Left lung (tissue), 10 donors: ENCODE results near the gene YBEY. TPM values are rescaled to one million over a fixed set of nuclear protein-coding genes. Genes with fewer than 3 reads are reported as not detected.

Source experiments
- ATAC-seq: fragments of 200-7000 bp; cut with Tn5 transposase; one replicate; pipeline ENCODE4 v1.9.1; 2020; ENCODE audit warnings: moderate library complexity
- DNase-seq, 4 donors: peaks; one replicate each; pipeline ENCODE4 v3.0.0-alpha.2; 2013 to 2020
- H3K27ac ChIP-seq, 2 donors: fragments of 200-600 bp; sonication (generic) in 1 of 2; one replicate each; pipeline versions ENCODE4 v1.5.0 to v1.8.0; 2020 to 2021
- H3K27me3 ChIP-seq, 2 donors: fragments of 200-600 bp; sonication (generic) in 1 of 2; one replicate each; pipeline versions ENCODE4 v1.5.0 to v1.8.0; 2020 to 2021
- H3K36me3 ChIP-seq, 2 donors: fragments of 200-600 bp; sonication (generic) in 1 of 2; one replicate each; pipeline versions ENCODE4 v1.5.0 to v1.8.0; 2020 to 2021
- H3K4me1 ChIP-seq, 2 donors: fragments of 200-600 bp; one replicate each; pipeline ENCODE4 v1.8.0; 2021
- H3K4me3 ChIP-seq, 2 donors: fragments of 200-600 bp; sonication (generic) in 1 of 2; one replicate each; pipeline versions ENCODE4 v1.5.0 to v1.8.0; 2020 to 2021; ENCODE audit warnings: mild to moderate bottlenecking in 1 of 2
- H3K9me3 ChIP-seq, 2 donors: fragments of 200-600 bp; sonication (generic) in 1 of 2; one replicate each; pipeline versions ENCODE4 v1.5.0 to v1.8.0; 2020 to 2021
- intact Hi-C, 2 donors: fragments of 100-400 bp; cut with DNase I; formaldehyde crosslinking; loops; one replicate each; pipeline versions ENCODE4 v1.11.2 to v1.14.2; 2022
- polyA plus RNA-seq, 6 donors: library from polyadenylated mRNA; unstranded; fragments of 120-200 nt; gene quantifications; one replicate each; pipeline ENCODE4 v1.2.1, GENCODE V29; 2013; ENCODE audit not compliant: insufficient read length in 6 of 6
- total RNA-seq, 2 donors: library from RNA; stranded (reverse); fragmentation: NEBNext Ultra II Directional; extraction: Animal tissue kit (Norgen Biotek cat#: 25700); gene quantifications; one replicate each; pipeline ENCODE4 v1.2.1, GENCODE V29; 2021
- TF ChIP-seq, protein P1 (sequence below), 2 donors: fragments of 200-600 bp; sonication (generic) in 1 of 2; IDR thresholded peaks; one replicate each; pipeline versions ENCODE4 v1.5.0 to v1.8.0; 2021; ENCODE audit warnings: antibody characterized with exemption in 2 of 2
- donor health status: DM: no; HTN: yes; CAD: no.
- donor health status: DM: no; HTN: no; CAD: no.

Gene YBEY
- total and polyA plus RNA-seq, 8 donors, result 6.1 to 23.1 (median 17.6) TPM

DNA sequence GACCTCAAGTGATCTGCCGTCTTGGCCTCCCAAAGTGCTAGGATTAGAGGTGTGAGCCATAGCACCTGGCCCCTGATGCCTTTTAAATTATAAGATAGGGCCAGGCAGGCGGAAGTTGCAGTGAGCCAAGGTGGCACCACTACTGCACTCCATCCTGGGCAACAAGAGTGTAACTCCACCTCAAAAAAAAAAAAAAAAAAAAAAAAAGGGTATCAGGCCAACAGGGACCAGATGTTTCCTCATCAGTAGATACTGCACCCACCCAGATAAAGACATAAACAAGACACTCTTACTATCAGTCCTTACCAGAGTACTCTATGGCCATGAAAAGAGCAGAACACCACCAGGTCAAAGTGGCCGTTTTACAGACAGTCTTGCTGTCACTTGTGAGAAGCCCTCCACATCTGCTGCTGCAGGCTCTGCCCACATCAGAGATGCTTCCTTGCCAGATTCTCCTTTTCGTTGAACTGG lies 34.2 kb downstream of the YBEY start:
- no peak overlapping the region for H3K4me3 ChIP-seq
- no peak for ATAC-seq
- no peak overlapping the region for H3K27ac ChIP-seq
- peaks cover 0 to 3% of the 10 kb centered on the region in 2 donors for H3K36me3 ChIP-seq
- H3K9me3 ChIP-seq, result no peaks in the 10 kb centered on the region
- intact Hi-C loops, result no loop called here
- H3K4me1 ChIP-seq, result peaks cover 14 to 45% of the 10 kb centered on the region in 2 donors
- DNase-seq, result peak in 1 of 4 donors; percentile 3
- no peaks in the 10 kb centered on the region for H3K27me3 ChIP-seq
- TF ChIP-seq, protein P1, sequence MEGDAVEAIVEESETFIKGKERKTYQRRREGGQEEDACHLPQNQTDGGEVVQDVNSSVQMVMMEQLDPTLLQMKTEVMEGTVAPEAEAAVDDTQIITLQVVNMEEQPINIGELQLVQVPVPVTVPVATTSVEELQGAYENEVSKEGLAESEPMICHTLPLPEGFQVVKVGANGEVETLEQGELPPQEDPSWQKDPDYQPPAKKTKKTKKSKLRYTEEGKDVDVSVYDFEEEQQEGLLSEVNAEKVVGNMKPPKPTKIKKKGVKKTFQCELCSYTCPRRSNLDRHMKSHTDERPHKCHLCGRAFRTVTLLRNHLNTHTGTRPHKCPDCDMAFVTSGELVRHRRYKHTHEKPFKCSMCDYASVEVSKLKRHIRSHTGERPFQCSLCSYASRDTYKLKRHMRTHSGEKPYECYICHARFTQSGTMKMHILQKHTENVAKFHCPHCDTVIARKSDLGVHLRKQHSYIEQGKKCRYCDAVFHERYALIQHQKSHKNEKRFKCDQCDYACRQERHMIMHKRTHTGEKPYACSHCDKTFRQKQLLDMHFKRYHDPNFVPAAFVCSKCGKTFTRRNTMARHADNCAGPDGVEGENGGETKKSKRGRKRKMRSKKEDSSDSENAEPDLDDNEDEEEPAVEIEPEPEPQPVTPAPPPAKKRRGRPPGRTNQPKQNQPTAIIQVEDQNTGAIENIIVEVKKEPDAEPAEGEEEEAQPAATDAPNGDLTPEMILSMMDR (IDR thresholded peaks at IDR 0.05), result no peak

DNA sequence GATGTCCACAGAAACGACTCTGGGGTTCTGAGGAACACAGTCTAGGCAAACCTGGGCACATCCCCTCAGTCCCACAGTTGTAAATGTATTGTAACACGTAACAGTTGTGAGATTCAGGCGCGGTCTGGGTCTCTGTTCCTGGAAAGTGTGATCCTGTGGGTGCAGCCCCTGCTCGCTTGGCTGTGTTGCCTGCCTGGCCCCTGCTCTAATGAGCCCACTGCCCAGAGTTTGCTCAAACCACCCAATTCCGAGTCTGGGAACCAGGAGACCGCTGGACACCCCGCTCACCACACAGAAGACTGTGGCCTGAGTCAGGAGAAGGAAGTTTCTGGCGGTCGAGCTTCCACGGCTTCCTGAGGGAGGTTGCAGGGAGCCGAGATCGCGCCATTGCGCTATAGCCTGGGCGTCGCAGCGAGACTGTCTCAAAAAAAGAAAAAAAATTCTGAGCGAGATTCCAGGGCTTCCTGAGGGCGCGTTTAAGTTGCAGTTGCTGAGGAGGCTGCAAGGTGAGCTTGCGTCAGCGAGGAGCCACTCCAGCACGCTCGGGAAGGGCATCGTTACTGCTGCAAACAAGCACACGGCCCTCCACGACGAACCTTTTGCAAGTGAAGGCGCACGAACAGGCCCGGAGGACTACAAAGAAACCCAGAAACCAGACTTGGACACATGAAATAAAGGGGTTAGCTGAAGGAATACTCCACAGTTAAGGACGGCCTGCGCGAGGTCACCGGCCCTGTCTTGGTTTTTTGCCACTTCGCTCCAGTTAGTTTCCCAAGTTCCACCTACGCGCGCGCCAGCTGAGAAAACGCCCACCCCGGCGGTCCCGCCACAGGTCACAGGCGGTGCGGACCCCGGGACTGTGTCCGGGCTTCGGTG lies 36.4 kb downstream of the YBEY start:
- TF ChIP-seq, protein P1 (IDR thresholded peaks at IDR 0.05), result no peak
- H3K36me3 ChIP-seq, result peaks cover 0 to 11% of the 10 kb centered on the region in 2 donors
- intact Hi-C loops, result no loop called here
- no peaks in the 10 kb centered on the region for H3K9me3 ChIP-seq
- DNase-seq, result peak in 2 of 4 donors; percentile 42 to 79
- H3K27ac ChIP-seq, result peak overlapping the region; percentile 1 to 97
- peaks cover 17 to 50% of the 10 kb centered on the region in 2 donors for H3K4me1 ChIP-seq
- ATAC-seq, result no peak
- H3K4me3 ChIP-seq, result peak overlapping the region; percentile 99
- H3K27me3 ChIP-seq, result no peaks in the 10 kb centered on the region

DNA sequence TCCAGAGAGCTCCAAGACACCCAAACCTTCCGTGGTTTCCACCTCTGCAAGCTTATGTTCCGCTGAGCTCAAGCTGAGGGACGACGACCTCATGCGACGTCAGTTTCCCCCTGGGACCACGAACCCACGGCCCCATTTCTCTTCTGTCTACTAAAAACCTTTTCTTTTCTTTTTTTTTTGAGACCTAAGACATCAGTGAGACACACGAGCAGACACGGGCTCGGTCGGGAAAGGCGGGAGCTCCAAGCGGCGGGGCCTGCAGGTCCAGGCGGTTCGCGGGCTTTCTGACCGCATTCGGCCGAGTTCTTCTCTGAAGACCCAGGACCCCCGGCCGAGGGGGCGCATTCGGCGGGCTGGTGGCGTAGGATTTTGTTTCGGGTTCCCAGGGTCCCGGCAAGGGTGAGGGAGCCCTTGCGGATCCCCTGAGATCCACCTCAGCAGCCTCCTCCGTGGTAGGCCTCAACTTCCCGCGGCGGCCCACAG lies 37.1 kb downstream of the YBEY start:
- intact Hi-C loops, result no loop called here
- Histone ChIP-seq H3K4me1 (peaks cover 17 to 50% of the 10 kb centered on the region in 2 donors), H3K9me3 (no peaks in the 10 kb centered on the region), H3K36me3 (peaks cover 0 to 17% of the 10 kb centered on the region in 2 donors), H3K27me3 (no peaks in the 10 kb centered on the region), H3K4me3 (peak overlapping the region; percentile 99), H3K27ac (peak overlapping the region; percentile 1 to 97)
- ATAC-seq, result no peak
- no peak for DNase-seq
- TF ChIP-seq, protein P1 (IDR thresholded peaks at IDR 0.05), result no peak

DNA sequence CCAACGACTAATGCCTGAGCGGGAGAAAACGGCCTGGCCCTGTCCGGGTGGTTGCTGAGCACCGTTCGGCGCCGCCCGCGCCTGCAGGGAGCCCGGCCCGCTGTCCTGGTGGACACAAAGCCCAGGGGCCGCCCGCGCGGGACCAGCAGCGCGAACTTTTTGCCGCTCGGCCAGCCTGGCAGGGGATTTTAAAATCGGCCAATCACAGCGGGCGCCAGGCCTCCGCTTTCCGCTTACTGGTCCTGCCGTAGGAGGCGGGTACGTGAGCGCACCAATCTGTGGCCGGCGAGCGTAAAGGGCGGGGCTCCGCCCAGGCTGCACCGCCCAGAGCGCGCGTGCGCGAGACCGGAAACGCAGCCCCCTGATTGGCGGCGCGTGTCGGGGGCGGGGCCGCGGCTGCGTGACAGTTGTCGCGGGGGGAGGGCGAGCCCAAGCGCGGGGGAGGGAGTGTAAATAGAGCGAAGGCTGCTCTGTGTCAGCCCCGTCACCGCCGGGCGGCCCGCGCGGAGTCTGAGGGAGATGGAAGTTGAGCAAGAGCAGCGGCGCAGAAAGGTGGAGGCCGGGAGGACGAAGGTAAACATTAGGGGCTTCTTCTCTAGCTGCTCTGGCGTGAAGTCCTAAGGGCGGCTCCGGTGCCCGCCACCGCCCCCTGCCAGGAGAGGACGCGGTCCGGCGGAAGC lies 37.7 kb downstream of the YBEY start, which contains the start of the genes C21orf58 and PCNT:
TSS of gene C21orf58 (minus strand) at position 161 of the 680 bp plus-strand sequence. CDS start 1,132 bp downstream, outside the sequence.
TSS of gene PCNT (plus strand) at position 447 of the 680 bp plus-strand sequence. CDS start at position 520, 73 bp downstream.
- DNase-seq (peak; percentile 96 to 99 (median 98)), ATAC-seq (peak; percentile 92)
- H3K4me1 ChIP-seq, result peaks cover 17 to 50% of the 10 kb centered on the region in 2 donors
- H3K4me3 ChIP-seq, result peak within 1 kb of the TSS; percentile 99
- H3K36me3 ChIP-seq, result peaks cover 0 to 23% of the 10 kb centered on the region in 2 donors
- H3K27ac ChIP-seq, result peak within 1 kb of the TSS; percentile 93 to 97
- TF ChIP-seq, protein P1 (IDR thresholded peaks at IDR 0.05), result no peak
- H3K9me3 ChIP-seq, result no peaks in the 10 kb centered on the region
- no peaks in the 10 kb centered on the region for H3K27me3 ChIP-seq
- intact Hi-C loops, result no loop called here
